ENCODE data around the gene CFAP53. TPM values are rescaled to one million over a fixed set of nuclear protein-coding genes. Genes with fewer than 3 reads are reported as not detected.

The CFAP53 gene
- total RNA-seq, 3 donors from 2014 or later (not counting 1 experiment from before 2014, with no cell fraction given): 0.20 to 0.24 (median 0.20) TPM

GRCh38 chr18:50282521-50283335, 16.4 kb upstream of the CFAP53 start:
- Histone ChIP-seq H3K9me3 (ENCODE audit: control insufficient read depth, insufficient read depth, low read length) (no peaks in the 10 kb centered on the region), H3K27ac (ENCODE audit: low read length) (no peak overlapping the region), H3K36me3 (ENCODE audit: control insufficient read depth, insufficient read depth, low read length) (peaks cover 30% of the 10 kb centered on the region), H3K27me3 (ENCODE audit: control insufficient read depth, insufficient read depth, low read length) (no peaks in the 10 kb centered on the region), H3K4me3 (ENCODE audit: low read length) (no peak overlapping the region), H3K4me1 (ENCODE audit: control insufficient read depth, insufficient read depth, low read length) (peaks cover 42% of the 10 kb centered on the region)
- 96% methylated on average over 42 of the region's 42 CpGs for WGBS (ENCODE audit: insufficient coverage)
- Mint-ChIP-seq H3K4me1 (peaks cover 41 to 87% of the 10 kb centered on the region in 2 donors), H3K9me3 (no peaks in the 10 kb centered on the region), H3K27ac (peak overlapping the region; percentile 92 to 99), H3K36me3 (no peaks in the 10 kb centered on the region), H3K4me3 (peak overlapping the region; percentile 94), H3K27me3 (ENCODE audit: low read depth in 2 of 2) (no peaks in the 10 kb centered on the region)
- ATAC-seq: no peak
- DNase-seq: peak in 1 of 2 donors; percentile 31
- no peak for TF ChIP-seq CTCF (IDR thresholded peaks at IDR 0.05)
- intact Hi-C loops (cut with micrococcal nuclease): loop anchor here (5.0 to 10.0 kb wide), 4 partner anchors 470 to 790 kb away; partner anchors contain the start of genes ACAA2, ELAC1, ME2 and RPL17

- peak overlapping the region; percentile 92 to 99 for H3K27ac Mint-ChIP-seq
- TF ChIP-seq CTCF (IDR thresholded peaks at IDR 0.05): no peak
- intact Hi-C loops (cut with micrococcal nuclease): loop anchor here (1.0 to 10.0 kb wide), 5 partner anchors 16 to 790 kb away; partner anchors contain the start of genes ACAA2, CFAP53, ELAC1 and ME2
- H3K4me3 ChIP-seq (ENCODE audit: low read length): peak overlapping the region; percentile 89
- ATAC-seq (no peak), DNase-seq (no peak)
- H3K4me3 Mint-ChIP-seq: peak overlapping the region; percentile 94
- H3K4me1 ChIP-seq (ENCODE audit: control insufficient read depth, insufficient read depth, low read length): peaks cover 40% of the 10 kb centered on the region
- H3K27me3 Mint-ChIP-seq (ENCODE audit: low read depth in 2 of 2): no peaks in the 10 kb centered on the region
- no peaks in the 10 kb centered on the region for H3K9me3 ChIP-seq (ENCODE audit: control insufficient read depth, insufficient read depth, low read length)
- 41% methylated on average over 35 of the region's 35 CpGs for WGBS (ENCODE audit: insufficient coverage)
- H3K36me3 ChIP-seq (ENCODE audit: control insufficient read depth, insufficient read depth, low read length): peaks cover 30% of the 10 kb centered on the region
- no peaks in the 10 kb centered on the region for H3K27me3 ChIP-seq (ENCODE audit: control insufficient read depth, insufficient read depth, low read length)
- H3K9me3 Mint-ChIP-seq: no peaks in the 10 kb centered on the region
- H3K27ac ChIP-seq (ENCODE audit: low read length): peak overlapping the region; percentile 92
- H3K4me1 Mint-ChIP-seq: peaks cover 34 to 80% of the 10 kb centered on the region in 2 donors
- no peaks in the 10 kb centered on the region for H3K36me3 Mint-ChIP-seq
Observed at GRCh38 chr18:50281972-50282520, 15.8 kb upstream of the CFAP53 start.

GRCh38 chr18:50281295-50281971, 15.1 kb upstream of the CFAP53 start, which contains the start of gene MBD1:
Gene MBD1, minus strand, starts transcription at chr18:50281523. Its CDS starts 1,531 bp downstream, at chr18:50279992.
- H3K4me3 ChIP-seq (ENCODE audit: low read length): peak within 1 kb of the TSS; percentile 89
- peak; percentile 94 to 100 for DNase-seq
- no peaks in the 10 kb centered on the region for H3K27me3 ChIP-seq (ENCODE audit: control insufficient read depth, insufficient read depth, low read length)
- peak; percentile 92 to 96 (median 93) for ATAC-seq
- intact Hi-C loops (cut with micrococcal nuclease): loop anchor here (1.0 to 10.0 kb wide), 5 partner anchors 15 to 789 kb away; partner anchors contain the start of genes ACAA2, CFAP53, ELAC1 and ME2
- Mint-ChIP-seq H3K9me3 (no peaks in the 10 kb centered on the region), H3K4me3 (peak within 1 kb of the TSS; percentile 94), H3K4me1 (peaks cover 28 to 74% of the 10 kb centered on the region in 2 donors), H3K36me3 (no peaks in the 10 kb centered on the region), H3K27me3 (ENCODE audit: low read depth in 2 of 2) (no peaks in the 10 kb centered on the region), H3K27ac (peak within 1 kb of the TSS; percentile 92 to 99)
- under 1% methylated on average over 63 of the region's 63 CpGs for WGBS (ENCODE audit: insufficient coverage)
- H3K36me3 ChIP-seq (ENCODE audit: control insufficient read depth, insufficient read depth, low read length): peaks cover 36% of the 10 kb centered on the region
- H3K4me1 ChIP-seq (ENCODE audit: control insufficient read depth, insufficient read depth, low read length): peaks cover 34% of the 10 kb centered on the region
- H3K9me3 ChIP-seq (ENCODE audit: control insufficient read depth, insufficient read depth, low read length): no peaks in the 10 kb centered on the region
- TF ChIP-seq CTCF (IDR thresholded peaks at IDR 0.05): peak; percentile 13
- peak within 1 kb of the TSS; percentile 92 for H3K27ac ChIP-seq (ENCODE audit: low read length)

All from natural killer cell (primary cell).